GM18520 (cell line): Measurements from ENCODE around the gene ZBTB8OS.
"Not testable (repeated sequence)": the region's sequence is repeated elsewhere in the genome, so short reads cannot be mapped to it uniquely, and the experiment has no call there.

Experiments
- ATAC-seq: cut with Tn5 transposase; IDR thresholded peaks from one replicate; pipeline ENCODE4 v1.9.1; 2021; ENCODE audit not compliant: unreplicated experiment

Gene ZBTB8OS

DNA sequence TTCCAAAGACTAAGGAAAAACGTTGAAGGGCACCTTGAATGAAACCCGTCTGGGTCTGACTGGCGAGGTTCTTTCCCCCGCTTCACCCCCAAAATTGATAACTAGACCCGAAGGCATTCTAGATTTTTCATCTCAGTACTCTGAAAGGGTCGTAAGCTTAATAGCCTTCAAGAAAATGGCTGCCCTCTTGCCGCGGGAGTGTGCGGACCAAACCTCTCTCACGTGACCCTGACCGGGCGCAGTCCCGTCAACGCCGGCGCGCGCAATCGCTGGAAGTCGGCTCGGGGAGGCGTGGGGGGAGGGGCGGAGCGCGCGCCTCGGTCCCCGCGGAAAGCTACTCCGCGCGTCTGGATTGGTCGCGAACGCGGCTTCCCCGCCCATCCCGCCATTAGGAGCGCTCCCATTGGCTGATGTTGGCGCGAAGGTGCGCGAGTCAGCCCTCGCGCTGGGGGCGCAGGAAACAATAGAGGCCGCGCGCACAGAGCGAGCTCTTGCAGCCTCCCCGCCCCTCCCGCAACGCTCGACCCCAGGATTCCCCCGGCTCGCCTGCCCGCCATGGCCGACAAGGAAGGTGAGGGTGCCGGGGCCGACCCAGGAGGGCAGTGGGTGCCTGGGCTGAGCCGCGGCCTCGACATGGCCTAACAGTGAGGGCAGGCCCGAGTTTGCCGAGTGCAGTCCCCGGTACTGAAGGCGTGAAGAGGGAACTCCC lies 556 bp upstream of the ZBTB8OS start, which contains the start of gene RBBP4:
TSS of gene RBBP4 (plus strand) at position 457 of the 709 bp plus-strand sequence. CDS start at position 556, 99 bp downstream.
- ATAC-seq = peak; percentile 85

DNA sequence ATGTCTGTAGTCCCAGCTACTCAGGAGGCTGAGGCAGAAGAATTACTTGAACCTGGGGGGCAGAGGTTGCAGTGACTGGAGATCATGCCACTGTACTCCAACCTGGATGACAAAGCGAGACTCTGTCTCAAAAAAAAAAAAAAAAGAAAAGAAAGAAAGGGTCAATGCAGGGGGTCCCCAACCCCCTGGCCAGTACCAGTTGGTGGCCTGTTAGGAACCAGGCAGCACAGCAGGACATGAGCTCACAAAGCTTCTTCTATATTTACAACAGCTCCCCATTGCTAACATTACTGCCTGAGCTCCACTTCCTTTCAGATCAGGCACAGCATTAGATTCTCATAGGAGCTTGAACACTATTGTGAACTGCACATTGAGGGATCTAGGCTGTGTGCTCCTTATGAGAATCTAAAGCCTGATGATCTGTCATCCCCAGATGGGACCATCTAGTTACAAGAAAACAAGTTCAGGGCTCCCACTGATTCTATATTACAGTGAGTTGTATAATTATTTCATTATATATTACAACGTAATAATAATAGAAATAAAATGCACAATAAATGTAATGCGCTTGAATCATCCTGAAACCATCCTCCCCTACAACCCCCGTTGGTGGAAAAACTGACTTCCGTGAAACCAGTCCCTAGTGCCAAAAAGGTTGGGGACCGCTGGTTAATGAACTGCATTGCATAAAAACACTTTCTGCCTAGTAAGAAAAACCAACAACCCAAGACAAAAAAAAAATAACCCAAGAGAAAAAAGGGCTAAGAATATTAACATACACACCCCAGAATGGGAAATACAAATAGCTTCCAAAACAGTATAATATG lies 2.8 kb downstream of the ZBTB8OS start:
- ATAC-seq = no peak

DNA sequence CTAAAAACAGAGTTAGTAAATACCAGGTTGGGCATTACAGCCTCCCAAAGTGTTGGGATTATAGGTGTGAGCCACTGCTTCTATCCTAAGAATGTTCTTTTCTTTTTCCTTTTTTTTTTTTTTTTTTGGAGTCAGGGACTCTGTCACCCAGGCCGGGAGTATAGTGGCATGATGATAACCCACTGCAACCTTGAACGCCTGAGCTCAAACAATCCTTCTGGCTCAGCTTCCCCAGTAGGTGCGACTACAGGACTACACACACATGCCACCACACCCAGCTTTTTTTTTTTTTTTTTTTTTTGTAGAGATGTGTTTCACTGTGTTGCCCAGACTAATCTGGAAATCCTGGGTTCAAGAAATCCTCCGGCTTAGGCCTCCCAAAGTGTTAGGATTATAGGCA lies 5.9 kb downstream of the ZBTB8OS start:
- no peak for ATAC-seq

DNA sequence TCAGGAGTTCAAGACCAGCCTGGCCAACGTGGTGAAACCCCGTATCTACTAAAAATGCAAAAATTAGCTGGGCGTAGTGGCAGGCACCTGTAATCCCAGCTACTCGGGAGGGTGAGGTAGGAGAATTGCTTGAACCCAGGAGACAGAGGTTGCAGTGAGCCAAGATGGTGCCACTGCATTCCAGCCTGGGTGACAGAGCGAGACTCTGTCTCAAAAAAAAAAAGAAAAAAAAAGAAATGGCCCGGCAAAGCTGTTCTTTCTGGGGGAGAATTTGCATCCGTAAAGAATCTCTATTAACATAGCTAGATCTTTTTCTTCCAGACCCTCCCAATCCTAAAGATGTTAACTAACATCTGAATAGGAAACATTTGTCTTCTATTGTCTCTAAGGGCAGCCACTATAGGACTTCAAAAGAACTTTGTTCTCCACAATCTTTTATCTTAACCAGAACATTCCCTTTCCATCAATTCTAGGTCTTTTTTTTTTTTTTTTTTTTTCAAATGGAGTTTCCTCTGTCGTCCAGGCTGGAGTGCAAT lies 8.0 kb downstream of the ZBTB8OS start:
- ATAC-seq = not testable (repeated sequence)

DNA sequence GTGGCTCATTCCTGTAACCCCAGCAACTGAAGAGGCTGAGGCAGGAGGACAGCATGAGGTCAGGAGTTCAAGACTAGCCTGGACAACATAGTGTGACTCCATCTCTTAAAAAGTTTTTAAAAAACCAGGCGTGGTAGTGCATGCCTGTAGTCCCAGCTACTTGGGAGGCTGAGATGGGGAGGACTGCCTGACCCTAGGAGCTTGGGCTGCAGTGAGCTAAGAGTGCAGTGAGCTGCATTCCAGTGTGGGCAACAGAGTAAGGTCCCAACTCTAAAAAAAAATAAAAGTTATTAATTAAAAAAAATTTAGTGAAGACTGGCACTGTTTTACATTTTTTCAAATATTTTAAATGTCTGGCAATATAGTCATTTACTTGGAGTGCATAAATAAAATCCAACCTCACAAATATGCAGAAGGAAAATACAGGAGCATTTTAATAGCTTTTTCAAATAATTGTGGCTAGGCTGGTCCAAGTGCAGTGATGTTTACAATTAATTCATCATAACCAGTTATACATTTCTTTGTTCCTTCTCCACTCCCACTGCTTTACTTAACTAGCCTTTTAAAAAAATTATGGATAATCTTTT lies 10.8 kb downstream of the ZBTB8OS start:
- no peak for ATAC-seq

DNA sequence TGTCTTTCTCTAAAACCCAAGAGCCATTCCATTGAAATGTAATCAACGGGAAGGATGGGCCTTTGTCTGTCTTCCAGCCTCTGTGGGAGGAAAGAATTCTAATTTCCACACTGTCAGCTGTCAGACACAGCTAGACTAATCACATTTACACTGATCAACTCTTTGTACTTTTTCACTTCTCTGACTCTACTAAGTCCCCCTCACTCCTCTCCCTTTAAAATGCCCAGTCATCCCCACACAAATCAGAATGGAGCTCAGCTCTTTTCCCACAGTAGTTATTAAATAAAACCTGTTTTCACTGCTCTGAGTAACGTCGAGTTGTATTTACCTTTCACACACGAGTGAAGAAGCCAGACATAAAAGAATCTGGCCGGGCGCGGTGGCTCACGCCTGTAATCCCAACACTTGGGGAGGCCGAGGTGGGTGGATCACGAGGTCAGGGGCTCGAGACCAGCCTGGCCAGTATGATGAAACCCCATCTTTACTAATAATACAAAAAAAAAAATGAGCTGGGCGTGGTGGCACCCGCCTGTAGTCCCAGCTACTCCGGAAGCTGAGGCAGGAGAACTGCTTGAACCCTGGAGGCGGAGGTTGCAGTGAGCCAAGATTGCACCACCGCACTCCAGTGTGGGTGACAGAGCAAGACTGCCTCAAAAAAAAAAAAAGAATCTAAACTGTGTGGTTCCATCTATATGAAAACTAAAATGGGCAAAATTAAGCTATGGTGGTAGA lies 13.3 kb downstream of the ZBTB8OS start:
- no peak for ATAC-seq

DNA sequence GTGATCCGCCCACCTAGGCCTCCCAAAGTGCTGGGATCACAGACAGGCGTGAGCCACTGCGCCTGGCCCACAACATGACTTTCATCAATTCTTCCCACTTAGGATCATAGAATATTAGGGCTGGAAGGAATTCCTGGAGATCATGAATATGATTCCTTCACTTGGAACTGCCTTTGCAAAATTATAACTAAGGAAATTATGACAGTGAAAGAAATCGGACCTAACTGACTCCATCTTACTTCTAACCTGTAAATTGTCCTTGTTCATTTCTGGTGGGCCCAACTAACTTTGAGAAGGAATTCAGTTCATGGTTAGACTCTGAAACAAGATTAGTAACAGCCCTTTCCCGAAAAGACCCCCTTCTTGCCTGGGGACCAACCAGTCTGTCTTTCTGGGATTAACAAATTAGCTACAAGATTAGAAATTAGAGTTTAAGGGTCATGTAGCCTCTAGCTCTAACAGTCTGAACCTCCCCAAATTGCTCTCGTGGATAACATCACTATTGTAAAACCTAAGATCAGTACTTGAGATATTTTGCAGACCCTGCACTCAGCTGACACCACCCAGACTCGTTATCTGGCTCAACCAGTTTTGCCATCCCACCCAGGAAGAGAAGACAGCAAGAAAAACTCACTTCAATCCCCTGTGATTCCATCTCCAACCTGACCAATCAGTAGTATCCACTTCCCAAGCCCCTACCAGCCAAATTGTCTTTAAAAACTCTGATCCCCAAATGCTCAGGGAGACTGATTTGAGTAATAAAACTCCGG lies 14.7 kb downstream of the ZBTB8OS start:
- ATAC-seq = no peak

DNA sequence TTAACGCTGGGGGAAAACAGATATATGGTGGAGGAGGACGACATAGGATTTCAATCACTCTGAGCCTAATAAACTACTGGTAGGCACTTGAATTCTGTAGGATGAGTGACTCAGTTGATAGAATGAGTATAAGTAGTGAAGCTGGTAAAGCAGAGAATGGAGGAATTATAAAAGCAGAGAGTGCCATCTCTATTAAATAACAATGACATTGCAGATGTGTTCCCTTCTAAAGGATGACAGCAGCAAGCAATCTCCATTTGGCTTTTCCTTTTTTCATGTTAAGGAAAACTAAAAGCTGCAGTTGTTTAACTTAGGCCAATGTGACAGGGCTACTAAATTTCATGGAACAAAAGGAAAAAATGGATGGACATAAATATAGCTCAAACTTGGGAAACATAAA lies 17.5 kb downstream of the ZBTB8OS start:
- no peak for ATAC-seq

DNA sequence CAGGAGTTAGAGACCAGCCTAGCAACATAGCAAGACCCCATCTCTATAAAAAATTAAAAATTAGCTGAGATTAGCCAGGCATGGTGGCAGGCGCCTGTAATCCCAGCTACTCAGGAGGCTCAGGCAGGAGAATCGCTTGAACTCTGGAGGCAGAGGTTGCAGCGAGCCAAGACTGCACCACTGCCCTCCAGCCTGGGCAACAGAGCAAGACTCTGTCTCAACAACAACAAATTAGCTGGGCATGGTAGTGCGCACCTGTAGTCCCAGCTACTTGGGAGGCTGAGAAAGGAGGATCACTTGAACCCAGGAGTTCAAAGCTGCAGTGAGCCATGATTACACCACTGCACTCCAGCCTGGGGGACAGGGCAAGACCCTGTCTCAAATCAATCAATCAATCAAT lies 20.2 kb downstream of the ZBTB8OS start:
- not testable (repeated sequence) for ATAC-seq

DNA sequence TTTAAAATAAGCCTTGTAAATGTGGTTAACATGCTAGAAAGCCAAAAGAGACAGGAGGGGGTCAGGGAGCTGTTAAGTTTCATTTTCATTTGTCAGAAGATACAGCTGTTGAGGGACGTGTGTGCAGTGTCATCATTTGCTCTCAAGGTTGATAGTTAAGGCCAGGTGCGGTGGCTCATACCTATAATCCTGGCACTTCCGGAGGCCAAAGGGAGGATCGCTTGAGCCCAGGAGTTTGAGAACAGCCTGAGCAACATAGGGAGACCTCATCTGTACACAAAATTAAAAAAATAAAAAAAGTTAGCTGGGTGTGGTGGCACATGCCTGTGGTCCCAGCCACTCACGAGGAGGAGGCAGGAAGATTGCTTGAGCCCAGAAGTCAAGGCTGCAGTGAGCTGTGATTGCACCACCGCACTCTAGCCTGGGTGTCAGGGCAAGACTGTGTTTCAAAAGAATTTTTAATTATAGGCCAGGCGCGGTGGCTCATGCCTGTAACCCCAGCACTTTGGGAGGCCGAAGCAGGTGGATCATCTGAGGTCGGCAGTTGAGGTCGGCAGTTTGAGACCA lies 22.7 kb downstream of the ZBTB8OS start:
- no peak for ATAC-seq

DNA sequence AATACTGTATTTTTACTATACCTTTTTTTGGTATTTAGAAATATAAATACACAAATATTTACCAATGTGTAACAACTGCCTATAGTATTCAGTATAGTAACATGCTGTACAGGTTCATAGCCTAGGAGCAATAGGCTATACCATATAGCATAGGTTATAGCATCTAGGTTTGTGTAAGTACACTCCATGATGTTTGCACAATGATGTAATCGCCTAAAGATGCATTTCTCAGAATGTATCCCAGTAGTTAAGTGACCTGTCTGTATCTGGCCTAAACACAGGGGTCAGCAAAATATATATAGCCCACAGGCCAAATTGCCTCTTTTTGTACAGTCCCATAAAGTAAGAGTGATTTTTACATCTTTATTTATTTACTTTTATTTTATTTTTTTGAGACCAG lies 24.2 kb downstream of the ZBTB8OS start:
- ATAC-seq = no peak

DNA sequence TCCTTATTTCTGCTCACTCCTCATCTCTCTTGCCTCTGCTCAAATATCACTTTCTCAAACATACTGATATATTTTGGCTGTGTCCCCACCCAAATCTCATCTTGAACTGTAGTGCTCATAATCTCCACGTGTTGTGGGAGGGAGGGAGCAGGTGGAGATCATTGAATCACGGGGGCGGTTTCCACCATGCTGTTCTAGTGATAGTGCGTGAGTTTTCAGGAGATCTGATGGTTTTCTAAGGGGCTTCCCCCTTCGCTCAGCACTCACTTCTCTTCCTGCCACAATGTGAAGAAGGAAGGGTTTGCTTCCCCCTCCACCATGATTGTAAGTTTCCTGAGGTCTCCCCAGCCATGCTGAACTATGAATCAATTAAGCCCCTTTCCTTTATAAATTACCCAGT lies 26.6 kb downstream of the ZBTB8OS start:
- ATAC-seq = no peak

DNA sequence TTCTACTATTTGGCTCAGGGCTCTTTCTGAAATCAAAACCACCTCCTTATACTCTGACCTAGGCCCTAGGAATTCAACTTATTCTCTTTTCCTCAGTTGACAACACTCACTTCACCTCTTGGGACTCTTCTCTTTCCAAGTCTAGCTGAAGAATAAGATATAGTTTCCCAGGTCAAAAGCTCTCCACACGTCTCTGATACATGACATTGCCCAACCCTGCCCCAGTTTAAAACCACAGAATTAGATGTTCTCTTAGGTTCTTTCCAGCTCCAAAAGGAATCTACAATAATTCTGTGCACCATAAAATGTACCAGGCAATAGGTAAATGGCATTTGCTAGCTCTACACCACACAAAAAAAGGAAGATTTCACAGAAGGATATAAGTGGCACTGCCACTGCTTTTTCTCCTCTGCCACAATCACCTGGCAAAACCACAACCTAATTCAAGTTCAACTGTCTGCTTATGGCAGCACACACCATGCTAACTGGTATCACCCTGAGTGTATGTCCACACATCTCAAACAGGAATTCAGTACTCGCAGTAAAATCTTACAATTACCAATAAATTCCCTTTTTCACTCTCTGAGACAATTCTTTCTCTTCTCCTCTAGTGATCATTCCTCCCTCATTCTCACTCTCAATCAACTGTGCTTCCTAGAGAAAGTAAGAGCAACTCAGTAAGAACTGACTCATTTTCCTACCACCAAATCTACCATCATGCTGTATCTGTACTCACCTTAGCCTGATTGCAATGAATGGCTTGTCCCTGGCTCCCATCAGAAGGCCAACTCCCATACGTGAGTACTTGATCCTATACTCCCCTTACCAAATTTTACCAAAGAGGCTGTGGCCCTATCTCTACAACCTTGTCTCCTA lies 27.3 kb downstream of the ZBTB8OS start:
- no peak for ATAC-seq

DNA sequence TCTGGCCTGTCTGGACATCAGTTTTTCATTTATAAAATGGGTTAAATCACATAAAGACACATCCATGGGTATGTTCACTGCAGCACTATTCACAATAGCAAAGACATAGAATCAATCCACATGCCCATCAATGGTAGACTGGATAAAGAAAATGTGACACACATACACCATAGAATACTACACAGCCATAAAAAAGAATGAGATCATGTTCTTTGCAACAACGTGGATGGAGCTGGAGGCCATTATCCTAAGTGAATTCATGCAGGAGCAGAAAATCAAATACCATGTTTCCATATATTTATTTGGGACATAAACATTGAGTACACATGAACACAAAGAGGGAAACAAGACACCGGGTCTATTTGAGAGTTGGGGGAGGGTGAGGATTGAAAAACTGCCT lies 28.1 kb downstream of the ZBTB8OS start:
- ATAC-seq = no peak

DNA sequence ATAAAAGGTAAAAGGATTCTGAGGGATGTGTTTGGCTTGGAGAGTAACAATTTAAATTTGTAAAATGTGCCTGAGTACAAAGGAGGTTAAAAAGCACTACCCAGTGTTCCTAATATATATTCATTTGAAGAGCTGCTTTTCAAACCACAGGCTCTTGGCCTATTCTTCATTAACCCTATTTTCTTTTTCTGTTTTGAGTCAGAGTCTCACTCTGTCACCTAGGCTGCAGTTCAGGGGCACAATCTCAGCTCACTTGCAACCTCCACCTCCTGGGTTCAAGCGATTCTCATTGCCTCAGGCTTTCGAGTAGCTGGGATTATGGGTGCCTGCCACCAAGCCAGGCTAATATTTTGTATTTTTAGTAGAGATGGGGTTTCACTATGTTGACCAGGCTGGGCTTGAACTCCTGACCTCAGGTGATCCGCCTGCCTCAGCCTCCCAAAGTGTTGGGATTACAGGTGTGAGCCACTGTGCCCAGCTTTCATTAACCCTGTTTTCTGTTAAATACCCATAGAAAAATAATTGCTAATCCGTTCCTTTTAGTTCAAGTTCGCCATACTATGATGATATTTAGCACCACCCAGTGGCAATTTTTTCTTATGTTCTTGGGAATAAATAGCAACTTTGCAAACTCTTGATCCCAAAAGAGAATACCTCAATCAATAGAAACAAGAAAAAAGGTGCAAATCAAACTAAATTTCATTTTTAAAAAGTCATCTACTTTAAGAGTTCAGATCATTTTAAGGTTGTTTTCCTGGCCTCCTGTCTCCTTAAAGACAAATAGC lies 30.5 kb downstream of the ZBTB8OS start:
- peak; percentile 48 for ATAC-seq

DNA sequence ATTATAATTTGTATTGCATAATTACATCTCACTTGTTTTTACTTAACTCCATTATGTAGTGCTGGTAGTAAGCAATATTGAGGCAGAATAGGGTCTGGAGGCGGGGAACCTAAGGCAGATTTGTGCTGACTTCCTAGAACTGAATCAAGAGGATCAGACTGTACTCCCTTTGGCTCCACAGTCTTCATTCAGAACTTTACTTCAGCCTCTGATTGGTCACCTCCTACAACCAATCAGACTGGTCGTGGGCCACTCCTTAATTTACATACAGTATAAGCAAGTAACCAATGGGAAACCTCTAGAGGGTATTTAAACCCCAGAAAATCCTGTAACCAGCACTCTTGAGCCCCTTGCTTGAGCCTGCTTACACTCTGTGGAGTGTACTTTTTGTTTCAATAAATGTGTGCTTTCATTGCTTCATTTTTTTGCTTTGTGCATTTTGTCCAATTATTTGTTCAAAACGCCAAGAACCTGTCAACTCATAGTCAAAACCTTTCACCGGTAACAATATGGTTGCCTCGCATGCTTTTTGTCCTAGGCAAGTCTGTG lies 31.6 kb downstream of the ZBTB8OS start:
- no peak for ATAC-seq

DNA sequence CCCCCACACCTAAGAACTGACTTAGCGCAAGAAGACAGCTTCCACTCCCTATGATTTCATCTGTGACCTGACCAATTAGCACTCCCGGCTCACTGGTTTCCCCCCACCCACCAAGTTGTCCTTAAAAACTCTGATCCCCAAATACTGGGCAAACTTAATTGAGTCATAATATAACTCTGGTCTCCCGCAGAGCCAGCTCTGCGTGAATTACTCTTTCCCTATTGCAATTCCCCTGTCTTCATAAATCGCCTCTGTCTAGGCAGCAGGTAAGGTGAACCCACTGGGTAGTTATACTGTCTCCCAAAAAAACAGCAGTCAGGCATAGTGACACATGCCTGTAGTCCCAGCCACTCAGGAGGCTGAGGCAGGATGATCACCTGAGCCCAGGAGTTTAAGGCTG lies 36.9 kb downstream of the ZBTB8OS start:
- ATAC-seq = no peak
